SU-DHL-6 (cell line): ENCODE measurements around the gene ZSCAN30.

Source experiments
- H2AFZ ChIP-seq: fragments of 200-600 bp; sonication (generic); 2 replicates; pipeline ENCODE4 v1.6.1; 2014; ENCODE audit warnings: low read depth, mild to moderate bottlenecking, moderate library complexity, mixed read lengths, antibody characterized with exemption, low read length; ENCODE audit not compliant: severe bottlenecking
- H3F3A ChIP-seq: fragments of 200-600 bp; shearing (Covaris generic); 2 replicates; pipeline ENCODE4 v1.6.0; 2016; ENCODE audit warnings: antibody characterized with exemption, mild to moderate bottlenecking; ENCODE audit not compliant: insufficient read depth
- H3K27ac ChIP-seq: fragments of 200-600 bp; sonication (generic); 2 replicates; pipeline ENCODE4 v1.5.1; 2016; ENCODE audit warnings: low read depth, mild to moderate bottlenecking, low read length, moderate library complexity, mixed read lengths
- H3K27me3 ChIP-seq: fragments of 200-600 bp; sonication (generic), shearing (Covaris generic); 2 replicates; pipeline ENCODE4 v1.6.0; 2014; ENCODE audit warnings: mild to moderate bottlenecking, low read length
- H3K36me3 ChIP-seq: fragments of 200-600 bp; sonication (generic); 2 replicates; pipeline ENCODE4 v1.6.1; 2014; ENCODE audit warnings: mild to moderate bottlenecking, low read length, mixed read lengths
- H3K4me2 ChIP-seq: fragments of 300-600, 200-600 bp; shearing (Covaris generic), sonication (generic); 2 replicates; pipeline ENCODE4 v1.6.0; 2014; ENCODE audit warnings: low read length, low read depth, mild to moderate bottlenecking; ENCODE audit not compliant: poor library complexity, severe bottlenecking
- H3K4me3 ChIP-seq: fragments of 200-600 bp; sonication (generic); 2 replicates; pipeline ENCODE4 v1.5.1; 2014; ENCODE audit warnings: antibody characterized with exemption, low read length, mild to moderate bottlenecking, mixed read lengths; ENCODE audit not compliant: insufficient read depth, poor library complexity, severe bottlenecking
- H3K79me2 ChIP-seq: fragments of 200-600 bp; sonication (generic); 2 replicates; pipeline ENCODE4 v1.6.1; 2014; ENCODE audit warnings: mild to moderate bottlenecking, low read length, moderate library complexity; ENCODE audit not compliant: insufficient read depth
- H3K9ac ChIP-seq: fragments of 200-600 bp; sonication (generic); 2 replicates; pipeline ENCODE4 v1.7.0; 2014; ENCODE audit warnings: mild to moderate bottlenecking, low read length
- H3K9me2 ChIP-seq: fragments of 200-600 bp; sonication (generic); replicated peaks from 2 replicates; pipeline ENCODE4 v1.6.1; 2014; ENCODE audit warnings: low read length; ENCODE audit not compliant: insufficient read depth
- H3K9me3 ChIP-seq: fragments of 200-600 bp; sonication (generic); 2 replicates; pipeline ENCODE4 v1.6.1; 2014; ENCODE audit warnings: low read length, mixed read lengths; ENCODE audit not compliant: insufficient read depth
- H4K20me1 ChIP-seq: fragments of 200-600 bp; sonication (generic); 2 replicates; pipeline ENCODE4 v1.6.1; 2014; ENCODE audit warnings: low read depth, mild to moderate bottlenecking, antibody characterized with exemption, low read length, moderate library complexity, mixed read lengths
- EZH2phosphoT487 ChIP-seq: fragments of 200-600 bp; sonication (generic), shearing (Covaris generic); conservative IDR thresholded peaks from 2 replicates; pipeline ENCODE4 v1.6.1; 2018; ENCODE audit warnings: mild to moderate bottlenecking, antibody characterized with exemption, low read length, moderate library complexity, mixed read lengths
- TF ChIP-seq, protein P1 (sequence below): fragments of 200-600 bp; sonication (generic); IDR thresholded peaks from one replicate; pipeline ENCODE4 v1.5.1; 2017; ENCODE audit warnings: antibody characterized with exemption, mild to moderate bottlenecking, low read length, moderate library complexity; ENCODE audit not compliant: insufficient read depth, poor library complexity, severe bottlenecking

Gene ZSCAN30

DNA sequence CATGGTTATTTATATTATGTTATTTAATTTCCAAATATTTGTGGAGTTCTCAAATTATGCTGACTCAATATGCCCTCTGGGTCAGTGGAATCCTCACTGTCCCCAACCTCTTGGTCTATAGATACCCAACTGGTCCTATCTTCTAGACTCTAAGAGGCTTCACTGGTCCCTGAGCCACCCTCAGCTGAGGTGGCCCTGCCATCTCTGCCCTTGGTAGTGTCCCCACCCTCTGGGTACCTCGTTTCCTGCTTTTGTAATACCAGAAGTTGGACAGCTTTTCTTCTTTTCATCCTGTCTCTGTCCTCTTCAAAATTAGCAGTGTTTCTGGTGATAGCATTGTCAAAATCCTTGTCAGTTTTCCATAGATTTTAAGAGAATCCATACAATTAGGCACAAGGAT, 11.9 kb downstream of the ZSCAN30 start:
- Histone ChIP-seq H3K27me3 (no peaks in the 10 kb centered on the region), H3F3A (no peaks in the 10 kb centered on the region), H3K27ac (no peak overlapping the region), H3K9ac (no peak overlapping the region), H3K4me3 (no peak overlapping the region), H3K4me2 (no peak overlapping the region), H3K9me3 (peaks cover 20% of the 10 kb centered on the region; the same call in 1 of the 2 replicates), H3K36me3 (peaks cover 7% of the 10 kb centered on the region; the same call in 1 of the 2 replicates), H2AFZ (no peak overlapping the region), H3K9me2 (no peaks in the 10 kb centered on the region), H4K20me1 (no peaks in the 10 kb centered on the region), H3K79me2 (peaks cover 4% of the 10 kb centered on the region; the same call in 1 of the 2 replicates)
- TF ChIP-seq EZH2phosphoT487, result no peak
- TF ChIP-seq, protein P1, sequence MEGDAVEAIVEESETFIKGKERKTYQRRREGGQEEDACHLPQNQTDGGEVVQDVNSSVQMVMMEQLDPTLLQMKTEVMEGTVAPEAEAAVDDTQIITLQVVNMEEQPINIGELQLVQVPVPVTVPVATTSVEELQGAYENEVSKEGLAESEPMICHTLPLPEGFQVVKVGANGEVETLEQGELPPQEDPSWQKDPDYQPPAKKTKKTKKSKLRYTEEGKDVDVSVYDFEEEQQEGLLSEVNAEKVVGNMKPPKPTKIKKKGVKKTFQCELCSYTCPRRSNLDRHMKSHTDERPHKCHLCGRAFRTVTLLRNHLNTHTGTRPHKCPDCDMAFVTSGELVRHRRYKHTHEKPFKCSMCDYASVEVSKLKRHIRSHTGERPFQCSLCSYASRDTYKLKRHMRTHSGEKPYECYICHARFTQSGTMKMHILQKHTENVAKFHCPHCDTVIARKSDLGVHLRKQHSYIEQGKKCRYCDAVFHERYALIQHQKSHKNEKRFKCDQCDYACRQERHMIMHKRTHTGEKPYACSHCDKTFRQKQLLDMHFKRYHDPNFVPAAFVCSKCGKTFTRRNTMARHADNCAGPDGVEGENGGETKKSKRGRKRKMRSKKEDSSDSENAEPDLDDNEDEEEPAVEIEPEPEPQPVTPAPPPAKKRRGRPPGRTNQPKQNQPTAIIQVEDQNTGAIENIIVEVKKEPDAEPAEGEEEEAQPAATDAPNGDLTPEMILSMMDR, result no peak

DNA sequence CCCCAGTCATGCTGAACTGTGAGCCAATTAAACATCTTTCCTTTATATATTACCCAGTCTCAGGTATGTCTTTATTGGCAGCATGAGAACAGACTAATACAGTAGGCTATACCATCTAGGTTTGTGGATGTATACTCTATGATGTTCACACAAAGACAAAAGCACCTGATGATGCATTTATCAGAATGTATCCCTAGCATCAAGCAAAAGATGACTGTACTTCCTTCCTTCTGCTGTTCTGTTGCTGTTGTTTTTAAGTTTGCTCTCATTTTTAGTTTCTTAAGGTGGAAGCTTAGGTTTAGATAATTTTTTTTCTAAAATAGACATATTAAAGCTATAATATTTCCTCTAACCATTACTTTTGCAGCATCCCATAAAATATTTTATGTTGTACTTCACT, 12.4 kb downstream of the ZSCAN30 start:
- Histone ChIP-seq H3F3A (no peaks in the 10 kb centered on the region), H3K4me3 (no peak overlapping the region), H4K20me1 (no peaks in the 10 kb centered on the region), H2AFZ (no peak overlapping the region), H3K4me2 (no peak overlapping the region), H3K9me2 (no peaks in the 10 kb centered on the region), H3K27ac (no peak overlapping the region), H3K9ac (no peak overlapping the region), H3K79me2 (peaks cover 4% of the 10 kb centered on the region; the same call in 1 of the 2 replicates), H3K27me3 (no peaks in the 10 kb centered on the region), H3K36me3 (peaks cover 7% of the 10 kb centered on the region; the same call in 1 of the 2 replicates), H3K9me3 (peaks cover 17% of the 10 kb centered on the region; the same call in 1 of the 2 replicates)
- TF ChIP-seq, protein P1, result no peak
- no peak for TF ChIP-seq EZH2phosphoT487

GRCh38 chr18:35276267-35276666, 13.8 kb downstream of the ZSCAN30 start:
- no peak overlapping the region for H2AFZ ChIP-seq
- no peaks in the 10 kb centered on the region for H3F3A ChIP-seq
- H3K4me2 ChIP-seq, result no peak overlapping the region
- H3K36me3 ChIP-seq, result peaks cover 2% of the 10 kb centered on the region; the same call in 1 of the 2 replicates
- H3K9ac ChIP-seq, result no peak overlapping the region
- TF ChIP-seq, protein P1, result no peak
- TF ChIP-seq EZH2phosphoT487, result no peak
- no peaks in the 10 kb centered on the region for H3K9me2 ChIP-seq
- H4K20me1 ChIP-seq, result no peaks in the 10 kb centered on the region
- peaks cover 17% of the 10 kb centered on the region; the same call in 1 of the 2 replicates for H3K9me3 ChIP-seq
- H3K79me2 ChIP-seq, result no peaks in the 10 kb centered on the region
- no peak overlapping the region for H3K27ac ChIP-seq
- no peak overlapping the region for H3K4me3 ChIP-seq
- no peaks in the 10 kb centered on the region for H3K27me3 ChIP-seq
